GM18505 (cell line): ENCODE data around the gene BTN1A1.
"Not testable (repeated sequence)": the region's sequence is repeated elsewhere in the genome, so short reads cannot be mapped to it uniquely, and the experiment has no call there.

Experiments used
- ATAC-seq: cut with Tn5 transposase; IDR thresholded peaks from one replicate; pipeline ENCODE4 v1.9.1; 2021; ENCODE audit not compliant: unreplicated experiment
- POLR2A ChIP-seq: IDR thresholded peaks from 4 replicates; pipeline ENCODE4 v1.6.1; 2011; ENCODE audit warnings: borderline replicate concordance; ENCODE audit not compliant: insufficient read depth, insufficient read length; ENCODE audit errors: extremely low read depth

BTN1A1 gene

GRCh38 chr6:26533532-26533931, 33.4 kb downstream of the BTN1A1 start:
- no peak for TF ChIP-seq POLR2A
- no peak for ATAC-seq

GRCh38 chr6:26534681-26535465, 34.8 kb downstream of the BTN1A1 start:
- ATAC-seq: no peak
- TF ChIP-seq POLR2A: no peak

- ATAC-seq: no peak
- TF ChIP-seq POLR2A: peak; percentile 20
Observed at GRCh38 chr6:26536571-26537159, 36.6 kb downstream of the BTN1A1 start.

- peak; percentile 52 for TF ChIP-seq POLR2A
- ATAC-seq: peak; percentile 39
Observed at GRCh38 chr6:26537160-26537845, 37.2 kb downstream of the BTN1A1 start.

GRCh38 chr6:26537846-26538571, 37.9 kb downstream of the BTN1A1 start, which contains the start of gene HMGN4:
TSS of gene HMGN4 (plus strand) at chr6:26538366. CDS start at chr6:26545207, 6,841 bp downstream.
- peak; percentile 84 for TF ChIP-seq POLR2A

GRCh38 chr6:26538572-26538902, 38.4 kb downstream of the BTN1A1 start:
- ATAC-seq: no peak
- no peak for TF ChIP-seq POLR2A

More at GRCh38 chr6:26537846-26538571, 37.9 kb downstream of the BTN1A1 start, which contains the start of gene HMGN4:
- peak; percentile 52 for ATAC-seq

- no peak for TF ChIP-seq POLR2A
- ATAC-seq: no peak
Observed at GRCh38 chr6:26539071-26539615, 39.0 kb downstream of the BTN1A1 start.

- TF ChIP-seq POLR2A: no peak
- ATAC-seq: no peak
Observed at GRCh38 chr6:26541579-26541978, 41.5 kb downstream of the BTN1A1 start.

GRCh38 chr6:26543953-26544352, 43.9 kb downstream of the BTN1A1 start:
- no peak for ATAC-seq
- TF ChIP-seq POLR2A: no peak

GRCh38 chr6:26544473-26544872, 44.4 kb downstream of the BTN1A1 start:
- TF ChIP-seq POLR2A: no peak
- no peak for ATAC-seq

GRCh38 chr6:26545627-26546026, 45.5 kb downstream of the BTN1A1 start:
- ATAC-seq: no peak
- no peak for TF ChIP-seq POLR2A

GRCh38 chr6:26547363-26547762, 47.3 kb downstream of the BTN1A1 start:
- not testable (repeated sequence) for ATAC-seq
